HG03439 (cell line): ENCODE data around the gene GRAMD1C.
A peak's percentile ranks its signal among the peaks of the same experiment; 100 is the strongest.
"Not testable (repeated sequence)": the region's sequence is repeated elsewhere in the genome, so short reads cannot be mapped to it uniquely, and the experiment has no call there.

Source experiments
- ATAC-seq: cut with Tn5 transposase; IDR thresholded peaks from one replicate; pipeline ENCODE4 v1.9.1; 2021; ENCODE audit warnings: mild to moderate bottlenecking, moderate library complexity; ENCODE audit not compliant: unreplicated experiment

GRAMD1C gene

GRCh38 chr3:113850391-113850790, 11.8 kb downstream of the GRAMD1C start:
- not testable (repeated sequence) for ATAC-seq

- ATAC-seq = no peak
These were observed 13.9 kb downstream of the GRAMD1C start for GRCh38 chr3:113852506-113852905.

GRCh38 chr3:113867506-113867905, 28.9 kb downstream of the GRAMD1C start:
- ATAC-seq = no peak

GRCh38 chr3:113873293-113873692, 34.7 kb downstream of the GRAMD1C start:
- no peak for ATAC-seq

GRCh38 chr3:113873814-113874526, 35.4 kb downstream of the GRAMD1C start:
- no peak for ATAC-seq

GRCh38 chr3:113878403-113878802, 39.8 kb downstream of the GRAMD1C start:
- no peak for ATAC-seq

GRCh38 chr3:113885050-113885449, 46.5 kb downstream of the GRAMD1C start:
- ATAC-seq = no peak

- ATAC-seq = no peak
These were observed 51.8 kb downstream of the GRAMD1C start for GRCh38 chr3:113890256-113890900.

- ATAC-seq = no peak
These were observed 56.3 kb downstream of the GRAMD1C start for GRCh38 chr3:113894927-113895326.

- no peak for ATAC-seq
These were observed 57.4 kb downstream of the GRAMD1C start for GRCh38 chr3:113895964-113896363.

GRCh38 chr3:113896930-113897329, 58.3 kb downstream of the GRAMD1C start:
- no peak for ATAC-seq

- ATAC-seq = no peak
These were observed 58.8 kb downstream of the GRAMD1C start for GRCh38 chr3:113897373-113897777.

- ATAC-seq = no peak
These were observed 60.3 kb downstream of the GRAMD1C start for GRCh38 chr3:113898892-113899291.

- ATAC-seq = no peak
These were observed 68.1 kb downstream of the GRAMD1C start for GRCh38 chr3:113906568-113907140.

GRCh38 chr3:113908133-113908532, 69.5 kb downstream of the GRAMD1C start:
- ATAC-seq = no peak

GRCh38 chr3:113910966-113911365, 72.4 kb downstream of the GRAMD1C start:
- ATAC-seq = no peak

- ATAC-seq = peak; percentile 93
These were observed 74.1 kb downstream of the GRAMD1C start for GRCh38 chr3:113912552-113913236.

GRCh38 chr3:113914646-113915045, 76.1 kb downstream of the GRAMD1C start:
- no peak for ATAC-seq

- ATAC-seq = no peak
These were observed 89.0 kb downstream of the GRAMD1C start for GRCh38 chr3:113927556-113927955.

GRCh38 chr3:113946831-113947230, 108.2 kb downstream of the GRAMD1C start:
- no peak for ATAC-seq

- peak; percentile 81 for ATAC-seq
These were observed 108.9 kb downstream of the GRAMD1C start, which contains the start of gene ZDHHC23 for GRCh38 chr3:113947372-113948014. Gene ZDHHC23, plus strand, starts transcription at chr3:113948013. Its CDS starts 790 bp downstream, at chr3:113948803.
